Activated T-cell treated with anti-CD3 and anti-CD28 coated beads for 4 hours (primary cell): ENCODE results near the gene NOL4L.

Source experiments
- DNase-seq: peaks from one replicate; pipeline ENCODE4 v3.0.0-alpha.2; 2020

The NOL4L gene, protein sequence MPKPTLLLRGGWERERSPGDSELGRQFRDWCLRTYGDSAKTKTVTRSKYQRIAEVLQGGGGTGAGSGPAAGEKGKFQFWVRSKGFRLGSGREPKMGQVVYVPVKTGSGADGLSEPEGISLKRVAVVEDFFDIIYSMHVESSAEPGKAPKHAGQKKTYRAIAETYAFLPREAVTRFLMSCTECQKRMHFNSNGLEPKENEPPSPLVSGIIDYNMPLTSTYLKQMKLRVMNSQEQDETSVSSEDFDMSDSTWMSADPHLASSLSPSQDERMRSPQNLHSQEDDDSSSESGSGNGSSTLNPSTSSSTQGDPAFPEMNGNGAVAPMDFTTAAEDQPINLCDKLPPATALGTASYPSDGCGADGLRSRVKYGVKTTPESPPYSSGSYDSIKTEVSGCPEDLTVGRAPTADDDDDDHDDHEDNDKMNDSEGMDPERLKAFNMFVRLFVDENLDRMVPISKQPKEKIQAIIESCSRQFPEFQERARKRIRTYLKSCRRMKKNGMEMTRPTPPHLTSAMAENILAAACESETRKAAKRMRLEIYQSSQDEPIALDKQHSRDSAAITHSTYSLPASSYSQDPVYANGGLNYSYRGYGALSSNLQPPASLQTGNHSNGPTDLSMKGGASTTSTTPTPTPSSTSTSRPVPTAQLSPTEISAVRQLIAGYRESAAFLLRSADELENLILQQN

DNA sequence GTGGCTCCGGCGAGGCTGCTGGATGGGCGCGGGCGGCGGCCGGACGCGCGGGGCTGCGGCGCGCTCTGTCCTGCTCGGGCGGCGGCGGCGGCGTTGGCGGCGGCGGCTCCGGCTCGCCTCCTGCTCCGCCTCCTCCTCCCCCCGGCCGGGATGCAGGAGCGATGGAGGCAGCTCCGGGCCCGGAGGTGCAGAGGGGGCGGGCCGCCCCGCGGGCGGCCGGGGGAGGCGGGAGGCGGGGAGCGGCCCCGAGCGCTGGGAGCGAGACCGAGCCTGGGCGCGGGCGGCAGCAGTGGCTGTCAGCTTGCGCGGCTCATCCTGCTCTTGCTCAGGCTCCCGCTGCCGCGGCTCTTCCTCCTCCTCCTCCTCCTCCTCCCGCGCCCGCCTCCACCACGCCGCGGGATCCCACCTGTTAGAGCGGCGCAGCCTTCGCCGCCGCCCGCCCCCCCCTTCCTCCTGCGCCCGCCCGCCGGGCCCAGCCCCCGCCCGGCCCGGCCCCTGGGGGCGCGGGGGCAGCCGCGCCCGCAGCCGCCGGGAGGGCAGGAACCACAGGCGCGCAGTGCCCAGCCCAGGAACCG lies at the start of gene NOL4L:
Gene NOL4L (minus strand): TSS at position 323 of the 575 bp plus-strand sequence. CDS start 443 bp downstream, outside the sequence.
- peak; percentile 38 for DNase-seq

DNA sequence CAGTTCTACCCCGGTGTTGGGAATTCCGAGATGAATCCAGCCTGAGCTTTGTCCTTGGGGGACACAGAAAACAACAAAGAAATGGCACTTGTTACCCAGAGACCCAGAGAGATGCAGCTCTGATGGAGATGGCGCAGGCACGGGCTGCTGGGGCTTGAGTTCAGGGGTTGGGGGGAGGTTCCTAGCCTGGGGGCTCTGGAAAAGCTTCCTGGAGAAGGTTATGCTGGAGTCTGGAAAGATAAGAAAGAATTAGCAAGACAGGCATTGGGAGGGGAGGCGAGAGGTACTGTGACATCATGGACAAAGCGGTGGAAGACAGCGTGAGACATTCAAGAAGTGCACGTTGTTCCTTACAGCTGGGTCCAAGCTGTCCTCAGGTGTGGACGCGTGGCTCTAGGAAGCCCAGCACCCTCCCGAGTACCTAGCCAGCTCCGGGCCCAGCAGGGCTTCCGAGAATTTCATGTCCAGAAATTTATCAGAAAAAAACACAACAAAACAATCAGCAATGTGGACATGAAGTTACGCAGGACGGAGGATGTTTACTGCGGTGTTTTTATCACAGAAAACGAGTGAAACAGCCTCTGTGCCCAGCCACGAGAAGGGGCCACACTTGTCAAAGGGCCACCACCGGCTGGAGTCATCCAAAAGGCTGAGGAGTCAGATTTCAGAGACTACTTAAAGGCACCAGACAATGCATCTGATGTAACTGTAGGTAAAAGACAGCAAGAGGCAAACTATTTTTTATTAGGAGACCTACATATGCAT lies 49.1 kb upstream of the NOL4L start:
- DNase-seq, result no peak

- no peak for DNase-seq
These were observed 47.6 kb upstream of the NOL4L start for GRCh38 chr20:32632461-32633354.

DNA sequence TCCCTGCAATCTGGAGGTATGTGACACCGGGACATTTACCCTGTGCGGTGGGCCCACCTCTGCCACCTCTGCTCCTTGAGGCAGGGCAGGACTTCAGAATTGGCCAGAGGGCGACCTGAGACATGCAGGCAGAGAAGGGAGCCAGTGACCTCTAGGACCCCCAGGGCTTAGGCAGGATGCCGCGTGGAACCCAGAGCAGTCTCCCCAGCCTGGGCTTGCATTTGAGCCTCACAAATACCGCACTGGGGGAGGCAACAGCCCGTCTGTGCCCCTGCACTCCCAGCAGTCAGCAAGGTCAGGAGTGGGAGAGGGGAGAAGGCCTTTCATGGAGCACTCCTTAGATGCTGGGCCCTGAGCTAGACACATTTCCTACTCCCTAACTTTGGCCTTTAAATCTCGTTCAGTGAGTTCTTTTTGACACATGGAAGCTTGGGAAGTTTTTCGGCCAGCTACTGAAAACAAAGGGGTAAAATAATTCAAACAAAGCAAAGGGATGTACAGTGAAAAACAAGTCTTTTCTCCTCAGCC lies 46.9 kb upstream of the NOL4L start:
- DNase-seq, result no peak

DNA sequence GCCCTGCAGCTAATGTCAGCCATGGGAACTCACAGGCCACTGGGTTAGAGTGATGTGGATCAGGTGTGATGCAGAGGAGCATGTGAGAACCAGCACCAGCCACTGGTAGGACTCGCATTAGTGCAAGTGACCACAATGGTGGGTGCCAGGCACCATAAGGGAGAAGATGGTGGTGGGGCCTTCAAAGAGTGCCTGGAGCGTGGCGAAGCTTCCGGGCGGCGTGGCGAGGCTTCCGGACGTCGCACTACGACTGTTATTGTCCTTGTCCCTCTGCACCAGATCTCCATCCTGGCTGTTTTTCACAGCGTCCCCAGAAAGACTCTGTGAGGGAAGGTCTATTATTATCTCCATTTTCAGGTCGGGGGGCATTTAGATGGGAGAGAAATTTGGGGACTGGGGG lies 44.7 kb upstream of the NOL4L start:
- no peak for DNase-seq

DNA sequence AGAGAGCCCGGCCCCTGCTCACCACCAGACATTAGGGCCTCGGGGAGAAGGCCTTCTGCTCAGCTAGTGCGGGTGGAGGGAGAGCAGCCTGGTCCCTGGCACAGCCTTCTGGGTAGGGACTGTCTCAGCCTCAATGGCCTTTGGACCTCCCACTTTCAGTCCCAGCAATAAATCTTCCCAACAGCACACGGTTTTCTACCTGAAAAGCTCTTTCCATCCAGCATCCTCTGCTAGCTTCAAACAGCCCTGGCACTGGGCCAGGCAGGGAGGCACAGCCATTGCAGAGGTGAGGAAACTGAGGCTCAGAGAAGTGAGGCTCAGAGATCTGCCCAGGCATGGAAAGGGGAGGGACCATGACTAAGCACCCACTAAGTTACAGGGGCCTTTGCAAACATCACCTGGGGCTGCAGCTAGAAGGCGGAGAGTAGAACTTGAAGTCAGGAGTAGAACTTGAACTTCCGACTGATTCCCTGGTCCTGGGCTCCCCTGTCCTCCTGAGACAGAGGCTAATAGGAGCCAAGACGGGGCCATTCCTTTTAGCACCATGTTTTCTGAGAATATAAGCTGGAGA lies 43.9 kb upstream of the NOL4L start:
- no peak for DNase-seq

DNA sequence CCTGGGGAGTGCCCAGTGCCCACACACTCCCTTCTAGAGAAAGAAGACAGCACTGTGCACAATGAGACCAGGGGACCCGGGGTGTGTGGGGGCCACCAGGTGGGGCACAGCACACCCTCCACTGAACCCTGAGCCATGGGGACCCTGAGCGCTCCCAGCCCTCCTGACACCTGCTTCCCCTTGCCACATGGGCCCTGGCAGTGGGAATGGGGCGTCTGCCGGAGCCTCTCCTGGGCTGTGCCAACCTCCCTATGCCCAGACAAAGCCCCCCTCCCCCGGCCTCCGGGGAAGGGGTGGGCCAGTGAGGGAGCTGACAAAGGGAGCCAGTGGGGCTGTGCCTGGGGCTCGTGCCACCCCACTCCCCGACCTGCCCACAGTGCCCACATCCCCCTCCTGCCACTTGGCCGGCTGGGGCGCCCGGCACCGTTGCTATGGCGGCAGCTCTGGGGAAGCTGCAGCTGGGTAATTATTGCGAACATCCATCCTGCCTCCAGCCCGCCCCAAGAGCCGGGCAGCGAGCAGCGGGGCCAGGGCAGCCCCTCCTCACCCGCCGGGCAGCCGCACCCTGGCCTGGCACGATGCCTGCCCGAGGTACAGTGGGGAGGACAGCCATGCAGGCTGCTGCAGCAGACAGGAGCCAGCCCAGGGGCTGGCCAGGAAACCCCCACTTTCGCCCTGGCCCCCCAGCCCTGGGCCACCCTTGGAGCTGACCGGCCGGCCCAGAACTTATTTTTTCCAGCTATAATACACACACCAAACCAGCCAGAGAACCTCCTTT lies 41.9 kb upstream of the NOL4L start:
- DNase-seq, result no peak

- DNase-seq, result no peak
These were observed 41.3 kb upstream of the NOL4L start for GRCh38 chr20:32626407-32626806.

DNA sequence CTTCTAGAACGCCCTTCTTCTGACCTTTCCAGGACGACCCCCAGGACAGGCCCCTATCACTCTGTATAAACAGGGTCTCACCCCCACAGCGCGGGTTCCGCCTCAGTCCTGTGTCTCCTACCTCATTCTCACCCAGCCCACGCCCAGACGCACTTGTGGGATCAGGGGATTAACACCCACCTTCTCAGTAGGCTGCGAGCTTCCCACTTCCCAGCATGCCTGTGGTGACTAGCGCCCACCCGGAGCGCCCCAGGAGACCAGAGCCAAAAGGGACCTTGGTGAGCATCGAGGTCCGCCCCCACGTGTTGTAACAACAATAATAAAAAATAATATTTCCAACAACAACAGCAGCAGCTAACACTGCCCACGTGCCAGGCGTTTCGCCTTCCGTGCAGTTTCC lies 40.9 kb upstream of the NOL4L start:
- no peak for DNase-seq

DNA sequence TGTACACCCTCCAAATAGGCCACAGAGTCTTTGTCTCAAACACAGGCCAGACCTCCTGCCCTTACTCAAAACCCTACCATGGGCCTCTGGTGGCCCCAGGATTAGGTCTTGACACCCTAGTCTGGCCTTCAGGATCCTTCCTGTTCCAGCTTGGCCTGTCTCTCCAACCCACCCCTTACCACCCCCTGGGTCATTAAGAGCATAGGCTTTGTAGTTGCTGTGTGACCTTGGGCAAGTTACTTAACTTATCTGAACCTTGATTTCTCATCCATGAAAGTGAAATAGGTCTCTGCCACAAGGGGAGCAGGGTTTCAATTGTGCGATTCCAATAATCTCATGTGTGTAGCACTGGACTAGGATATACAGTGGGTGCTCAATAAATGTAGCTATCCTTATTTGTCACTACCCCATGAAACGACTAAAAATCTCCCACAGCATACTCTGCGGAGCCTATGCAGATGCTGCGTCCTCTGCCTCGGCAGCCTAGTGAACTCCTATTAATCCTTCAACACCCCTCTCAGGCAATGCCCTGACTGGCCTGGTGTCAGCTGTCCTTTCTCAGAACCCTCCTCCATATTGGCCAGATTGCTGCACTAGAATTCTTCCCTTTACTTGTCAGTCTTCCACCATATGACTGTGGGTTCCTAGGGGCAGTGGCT lies 39.7 kb upstream of the NOL4L start:
- DNase-seq, result no peak

- DNase-seq, result no peak
These were observed 38.6 kb upstream of the NOL4L start for GRCh38 chr20:32623667-32624157.

DNA sequence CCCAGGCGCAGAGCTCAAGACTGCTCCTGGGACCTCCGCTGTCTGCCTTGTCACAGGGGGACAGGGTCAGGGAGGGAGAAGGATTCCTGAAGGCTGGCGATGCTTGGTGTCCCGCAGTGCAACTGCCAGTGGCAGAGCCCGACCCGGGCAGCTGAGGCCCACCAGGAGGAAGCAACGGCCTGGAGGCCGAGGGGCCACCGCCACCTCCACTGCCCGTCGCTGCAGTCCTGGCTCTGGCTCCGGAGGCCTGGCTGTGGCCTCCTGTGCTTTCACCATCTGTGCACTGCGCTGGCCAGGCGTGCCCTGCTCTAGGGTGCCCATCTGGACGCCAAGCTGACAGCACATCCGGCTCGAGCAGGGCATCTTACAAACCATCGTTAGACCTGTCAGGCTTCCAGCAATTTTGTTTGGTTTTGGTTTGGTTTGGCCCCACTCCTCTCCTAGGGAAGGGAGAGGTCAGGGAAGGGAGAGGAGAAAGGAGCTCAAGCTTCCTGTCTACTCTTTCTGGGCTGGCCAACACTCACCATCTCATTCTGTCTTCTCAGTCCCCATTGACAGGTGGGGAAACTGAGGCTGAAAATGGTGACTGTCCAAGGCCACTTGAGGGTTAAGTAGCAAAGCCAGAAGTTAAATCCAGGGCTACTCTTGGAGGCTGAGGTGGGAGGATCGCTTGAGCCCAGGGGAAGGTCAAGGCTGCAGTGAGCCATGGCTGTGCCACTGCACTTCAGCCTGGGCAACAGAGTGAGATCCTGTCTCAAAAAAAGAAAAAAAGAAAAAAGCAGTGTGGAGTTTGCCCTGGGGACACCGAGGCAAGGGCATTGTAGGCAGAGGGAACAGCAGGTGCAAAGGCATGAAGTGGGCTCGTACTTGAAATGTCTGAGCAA lies 37.7 kb upstream of the NOL4L start:
- DNase-seq, result no peak

GRCh38 chr20:32621891-32622584 lies 36.9 kb upstream of the NOL4L start:
- DNase-seq, result no peak

DNA sequence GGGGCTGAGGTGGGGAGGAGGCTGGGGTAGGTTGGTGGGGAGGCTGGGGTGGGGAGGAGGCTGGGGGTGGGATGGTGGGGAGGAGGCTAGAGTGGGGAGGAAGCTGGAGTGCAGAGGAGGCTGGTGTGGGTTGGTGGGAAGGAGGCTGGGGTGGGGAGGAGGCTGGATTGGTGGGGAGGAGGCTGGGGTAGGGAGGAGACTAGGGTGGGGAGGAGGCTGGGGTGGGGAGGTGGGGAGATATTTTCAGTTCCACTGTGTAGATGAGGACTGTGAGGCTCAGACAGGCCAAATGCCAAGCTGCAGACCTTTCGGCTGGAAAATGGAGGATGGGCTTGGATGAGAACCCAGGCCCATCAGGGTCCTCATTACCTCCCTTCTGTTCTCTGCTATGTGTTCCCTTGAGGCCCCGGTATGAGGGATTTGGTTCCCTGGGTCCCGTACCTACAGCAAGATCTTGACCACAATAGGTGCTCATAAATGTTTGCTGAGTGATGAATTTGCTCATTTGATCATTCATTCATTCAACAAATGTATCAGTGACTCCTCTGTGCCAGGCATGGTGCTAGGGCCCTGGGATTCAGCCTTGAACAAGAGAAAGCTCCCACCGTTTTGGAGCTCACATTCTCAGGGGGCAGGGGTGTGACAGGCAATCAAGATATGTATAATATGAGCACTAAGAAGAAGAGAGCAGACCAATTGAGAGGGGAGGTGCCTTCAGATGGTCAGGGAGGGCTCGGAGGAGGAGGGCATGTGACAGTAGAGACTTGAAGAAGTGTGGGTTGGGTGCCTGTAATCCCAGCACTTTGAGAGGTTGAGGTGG lies 36.1 kb upstream of the NOL4L start:
- DNase-seq, result no peak

- DNase-seq, result no peak
These were observed 34.5 kb upstream of the NOL4L start for GRCh38 chr20:32619586-32619985.

DNA sequence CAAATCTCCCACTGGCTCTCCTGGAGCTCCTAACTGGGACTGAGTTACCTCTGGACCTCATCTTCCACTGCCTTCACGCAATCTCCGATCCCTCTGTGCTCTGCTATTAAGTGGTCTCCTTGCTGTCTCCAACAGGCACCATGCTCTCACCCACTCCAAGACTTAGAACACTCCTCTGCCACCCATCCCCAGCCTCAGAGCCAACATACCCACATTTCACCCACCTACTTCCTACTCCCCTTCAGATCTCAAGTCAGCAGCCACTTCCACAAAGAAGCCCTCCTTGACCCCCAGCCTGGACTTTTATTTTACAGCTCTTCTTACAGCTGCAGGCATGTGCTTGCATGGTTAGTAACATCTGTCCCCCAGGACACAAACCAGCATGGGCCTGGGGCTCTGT lies 29.6 kb upstream of the NOL4L start:
- DNase-seq, result no peak

- DNase-seq, result no peak
These were observed 29.2 kb upstream of the NOL4L start for GRCh38 chr20:32614303-32614702.
